ENCODE measurements around the gene SLCO1B1. TPM values are rescaled to one million over a fixed set of nuclear protein-coding genes. Genes with fewer than 3 reads are reported as not detected.

The SLCO1B1 gene
- total RNA-seq, 3 donors from 2014 or later (not counting 1 experiment from before 2014, with no cell fraction given): not detected

GRCh38 chr12:21276826-21277225, 145.8 kb downstream of the SLCO1B1 start:
- H3K27me3 ChIP-seq (ENCODE audit: control insufficient read depth, insufficient read depth, low read length): no peaks in the 10 kb centered on the region

More at GRCh38 chr12:21276826-21277225, 145.8 kb downstream of the SLCO1B1 start:
- H3K4me3 ChIP-seq (ENCODE audit: low read length): no peak overlapping the region
- no peaks in the 10 kb centered on the region for H3K27me3 Mint-ChIP-seq (ENCODE audit: low read depth in 2 of 2)
- H3K9me3 Mint-ChIP-seq: peaks cover 0 to 4% of the 10 kb centered on the region in 2 donors
- no peak overlapping the region for H3K27ac Mint-ChIP-seq
- H3K36me3 ChIP-seq (ENCODE audit: control insufficient read depth, insufficient read depth, low read length): no peaks in the 10 kb centered on the region
- no peaks in the 10 kb centered on the region for H3K36me3 Mint-ChIP-seq
- 78% methylated on average over 2 of the region's 2 CpGs for WGBS (ENCODE audit: insufficient coverage)
- H3K4me1 Mint-ChIP-seq: no peaks in the 10 kb centered on the region
- H3K27ac ChIP-seq (ENCODE audit: low read length): no peak overlapping the region
- H3K4me1 ChIP-seq (ENCODE audit: control insufficient read depth, insufficient read depth, low read length): no peaks in the 10 kb centered on the region
- TF ChIP-seq CTCF (IDR thresholded peaks at IDR 0.05): no peak
- DNase-seq (no peak), ATAC-seq (no peak)
- intact Hi-C loops (cut with micrococcal nuclease): no loop called here
- H3K4me3 Mint-ChIP-seq: no peak overlapping the region
- peaks cover 4% of the 10 kb centered on the region for H3K9me3 ChIP-seq (ENCODE audit: control insufficient read depth, insufficient read depth, low read length)

Other genes starting within 250 kb of the SLCO1B1 start
- gene SLCO1A2, start 203.7 kb downstream of the SLCO1B1 start, total RNA-seq: not detected
- not detected for gene IAPP, start 241.7 kb downstream of the SLCO1B1 start, total RNA-seq

All from natural killer cell (primary cell).